ENCODE results near the gene NCAPG2.

DNA sequence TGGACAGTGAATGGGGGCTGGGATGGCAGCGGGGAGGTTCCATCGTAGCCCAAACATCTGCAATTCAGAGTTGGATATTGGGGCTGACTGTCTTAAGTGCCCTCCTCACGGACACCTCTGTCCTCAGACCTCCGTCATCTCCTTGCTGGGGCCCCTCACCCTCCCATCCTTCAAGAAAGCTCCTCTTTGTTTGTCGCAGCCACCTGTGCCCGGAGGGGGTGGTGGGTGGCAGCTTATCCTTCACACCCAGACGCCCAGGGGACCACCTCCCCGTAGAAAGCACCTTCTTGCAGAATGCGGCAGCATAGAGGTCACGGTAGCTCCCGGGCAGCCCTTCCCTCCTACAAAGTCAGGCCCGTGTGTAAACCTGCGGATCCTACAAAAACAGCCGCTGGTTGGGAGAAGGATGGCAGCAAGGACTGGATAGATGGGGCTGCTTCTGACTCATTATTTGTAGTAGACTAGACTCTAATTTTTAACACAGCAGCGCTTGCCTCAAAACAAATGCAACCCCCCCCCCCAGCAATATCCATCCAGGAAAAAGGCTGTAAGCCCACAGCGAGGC, 115.6 kb downstream of the NCAPG2 start:
- TF ChIP-seq, protein P1, sequence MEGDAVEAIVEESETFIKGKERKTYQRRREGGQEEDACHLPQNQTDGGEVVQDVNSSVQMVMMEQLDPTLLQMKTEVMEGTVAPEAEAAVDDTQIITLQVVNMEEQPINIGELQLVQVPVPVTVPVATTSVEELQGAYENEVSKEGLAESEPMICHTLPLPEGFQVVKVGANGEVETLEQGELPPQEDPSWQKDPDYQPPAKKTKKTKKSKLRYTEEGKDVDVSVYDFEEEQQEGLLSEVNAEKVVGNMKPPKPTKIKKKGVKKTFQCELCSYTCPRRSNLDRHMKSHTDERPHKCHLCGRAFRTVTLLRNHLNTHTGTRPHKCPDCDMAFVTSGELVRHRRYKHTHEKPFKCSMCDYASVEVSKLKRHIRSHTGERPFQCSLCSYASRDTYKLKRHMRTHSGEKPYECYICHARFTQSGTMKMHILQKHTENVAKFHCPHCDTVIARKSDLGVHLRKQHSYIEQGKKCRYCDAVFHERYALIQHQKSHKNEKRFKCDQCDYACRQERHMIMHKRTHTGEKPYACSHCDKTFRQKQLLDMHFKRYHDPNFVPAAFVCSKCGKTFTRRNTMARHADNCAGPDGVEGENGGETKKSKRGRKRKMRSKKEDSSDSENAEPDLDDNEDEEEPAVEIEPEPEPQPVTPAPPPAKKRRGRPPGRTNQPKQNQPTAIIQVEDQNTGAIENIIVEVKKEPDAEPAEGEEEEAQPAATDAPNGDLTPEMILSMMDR (IDR thresholded peaks at IDR 0.05): no peak
- no peak for TF ChIP-seq POLR2A (IDR thresholded peaks at IDR 0.05)
